SU-DHL-6 (cell line): Measurements from ENCODE around the gene PPIL6.

Experiments
- H2AFZ ChIP-seq: fragments of 200-600 bp; sonication (generic); 2 replicates; pipeline ENCODE4 v1.6.1; 2014; ENCODE audit warnings: low read depth, mild to moderate bottlenecking, moderate library complexity, mixed read lengths, antibody characterized with exemption, low read length; ENCODE audit not compliant: severe bottlenecking
- H3F3A ChIP-seq: fragments of 200-600 bp; shearing (Covaris generic); 2 replicates; pipeline ENCODE4 v1.6.0; 2016; ENCODE audit warnings: antibody characterized with exemption, mild to moderate bottlenecking; ENCODE audit not compliant: insufficient read depth
- H3K27ac ChIP-seq: fragments of 200-600 bp; sonication (generic); 2 replicates; pipeline ENCODE4 v1.5.1; 2016; ENCODE audit warnings: low read depth, mild to moderate bottlenecking, low read length, moderate library complexity, mixed read lengths
- H3K27me3 ChIP-seq: fragments of 200-600 bp; sonication (generic), shearing (Covaris generic); 2 replicates; pipeline ENCODE4 v1.6.0; 2014; ENCODE audit warnings: mild to moderate bottlenecking, low read length
- H3K36me3 ChIP-seq: fragments of 200-600 bp; sonication (generic); 2 replicates; pipeline ENCODE4 v1.6.1; 2014; ENCODE audit warnings: mild to moderate bottlenecking, low read length, mixed read lengths
- H3K4me2 ChIP-seq: fragments of 300-600, 200-600 bp; shearing (Covaris generic), sonication (generic); 2 replicates; pipeline ENCODE4 v1.6.0; 2014; ENCODE audit warnings: low read length, low read depth, mild to moderate bottlenecking; ENCODE audit not compliant: poor library complexity, severe bottlenecking
- H3K4me3 ChIP-seq: fragments of 200-600 bp; sonication (generic); 2 replicates; pipeline ENCODE4 v1.5.1; 2014; ENCODE audit warnings: antibody characterized with exemption, low read length, mild to moderate bottlenecking, mixed read lengths; ENCODE audit not compliant: insufficient read depth, poor library complexity, severe bottlenecking
- H3K79me2 ChIP-seq: fragments of 200-600 bp; sonication (generic); 2 replicates; pipeline ENCODE4 v1.6.1; 2014; ENCODE audit warnings: mild to moderate bottlenecking, low read length, moderate library complexity; ENCODE audit not compliant: insufficient read depth
- H3K9ac ChIP-seq: fragments of 200-600 bp; sonication (generic); 2 replicates; pipeline ENCODE4 v1.7.0; 2014; ENCODE audit warnings: mild to moderate bottlenecking, low read length
- H3K9me2 ChIP-seq: fragments of 200-600 bp; sonication (generic); replicated peaks from 2 replicates; pipeline ENCODE4 v1.6.1; 2014; ENCODE audit warnings: low read length; ENCODE audit not compliant: insufficient read depth
- H3K9me3 ChIP-seq: fragments of 200-600 bp; sonication (generic); 2 replicates; pipeline ENCODE4 v1.6.1; 2014; ENCODE audit warnings: low read length, mixed read lengths; ENCODE audit not compliant: insufficient read depth
- H4K20me1 ChIP-seq: fragments of 200-600 bp; sonication (generic); 2 replicates; pipeline ENCODE4 v1.6.1; 2014; ENCODE audit warnings: low read depth, mild to moderate bottlenecking, antibody characterized with exemption, low read length, moderate library complexity, mixed read lengths
- CTCF ChIP-seq: fragments of 200-600 bp; sonication (generic); IDR thresholded peaks from one replicate; pipeline ENCODE4 v1.5.1; 2017; ENCODE audit warnings: antibody characterized with exemption, mild to moderate bottlenecking, low read length, moderate library complexity; ENCODE audit not compliant: insufficient read depth, poor library complexity, severe bottlenecking
- EZH2phosphoT487 ChIP-seq: fragments of 200-600 bp; sonication (generic), shearing (Covaris generic); conservative IDR thresholded peaks from 2 replicates; pipeline ENCODE4 v1.6.1; 2018; ENCODE audit warnings: mild to moderate bottlenecking, antibody characterized with exemption, low read length, moderate library complexity, mixed read lengths

PPIL6 gene

GRCh38 chr6:109475625-109476024 lies 35.2 kb upstream of the PPIL6 start:
- H3K36me3 ChIP-seq: peaks cover 23% of the 10 kb centered on the region
- no peak overlapping the region for H2AFZ ChIP-seq
- H3F3A ChIP-seq: no peaks in the 10 kb centered on the region
- peaks cover 55% of the 10 kb centered on the region for H3K79me2 ChIP-seq
- H4K20me1 ChIP-seq: peaks cover 19% of the 10 kb centered on the region; the same call in 1 of the 2 replicates
- no peak for TF ChIP-seq CTCF
- no peak for TF ChIP-seq EZH2phosphoT487
- H3K9me3 ChIP-seq: no peaks in the 10 kb centered on the region
- no peak overlapping the region for H3K9ac ChIP-seq
- no peaks in the 10 kb centered on the region for H3K27me3 ChIP-seq
- no peak overlapping the region for H3K4me2 ChIP-seq
- H3K9me2 ChIP-seq: no peaks in the 10 kb centered on the region
- H3K4me3 ChIP-seq: no peak overlapping the region
- no peak overlapping the region for H3K27ac ChIP-seq

- peaks cover 19% of the 10 kb centered on the region; the same call in 1 of the 2 replicates for H4K20me1 ChIP-seq
- H3K36me3 ChIP-seq: peaks cover 17% of the 10 kb centered on the region
Measured at GRCh38 chr6:109474995-109475394, 34.6 kb upstream of the PPIL6 start.

GRCh38 chr6:109473120-109473519 lies 32.7 kb upstream of the PPIL6 start:
- H3K9ac ChIP-seq: no peak overlapping the region
- H3K9me3 ChIP-seq: no peaks in the 10 kb centered on the region
- no peaks in the 10 kb centered on the region for H3F3A ChIP-seq
- H3K27ac ChIP-seq: no peak overlapping the region
- H3K4me2 ChIP-seq: no peak overlapping the region
- H2AFZ ChIP-seq: no peak overlapping the region
- peaks cover 8% of the 10 kb centered on the region; the same call in 1 of the 2 replicates for H4K20me1 ChIP-seq
- peaks cover 30% of the 10 kb centered on the region for H3K79me2 ChIP-seq
- peaks cover 18% of the 10 kb centered on the region for H3K36me3 ChIP-seq
- no peaks in the 10 kb centered on the region for H3K9me2 ChIP-seq
- TF ChIP-seq EZH2phosphoT487: no peak
- no peak for TF ChIP-seq CTCF
- H3K27me3 ChIP-seq: no peaks in the 10 kb centered on the region
- H3K4me3 ChIP-seq: no peak overlapping the region

More at GRCh38 chr6:109474995-109475394, 34.6 kb upstream of the PPIL6 start:
- no peaks in the 10 kb centered on the region for H3K9me3 ChIP-seq
- no peak overlapping the region for H2AFZ ChIP-seq
- no peaks in the 10 kb centered on the region for H3K9me2 ChIP-seq
- peaks cover 48% of the 10 kb centered on the region for H3K79me2 ChIP-seq
- H3K9ac ChIP-seq: no peak overlapping the region
- H3K4me2 ChIP-seq: no peak overlapping the region
- no peak for TF ChIP-seq CTCF
- TF ChIP-seq EZH2phosphoT487: no peak
- H3K27me3 ChIP-seq: no peaks in the 10 kb centered on the region
- no peak overlapping the region for H3K4me3 ChIP-seq
- H3K27ac ChIP-seq: no peak overlapping the region
- H3F3A ChIP-seq: no peaks in the 10 kb centered on the region
